ENCODE data around the gene NCKAP5.

The NCKAP5 gene

GRCh38 chr2:133438848-133439564 lies 129.3 kb downstream of the NCKAP5 start:
- no peak for DNase-seq
- in situ Hi-C loops (cut with MboI; ENCODE audit: low pct_unique_long_range_greater_than_20kb, low sequenced_read_pairs) = no loop called here

GRCh38 chr2:133438026-133438425 lies 130.2 kb downstream of the NCKAP5 start:
- no peak for DNase-seq
- in situ Hi-C loops (cut with MboI; ENCODE audit: low pct_unique_long_range_greater_than_20kb, low sequenced_read_pairs) = no loop called here

- in situ Hi-C loops (cut with MboI; ENCODE audit: low pct_unique_long_range_greater_than_20kb, low sequenced_read_pairs) = no loop called here
- no peak for DNase-seq
Observed at GRCh38 chr2:133437492-133437891, 130.8 kb downstream of the NCKAP5 start.

GRCh38 chr2:133434959-133435668 lies 133.1 kb downstream of the NCKAP5 start:
- no peak for DNase-seq
- in situ Hi-C loops (cut with MboI; ENCODE audit: low pct_unique_long_range_greater_than_20kb, low sequenced_read_pairs) = no loop called here

GRCh38 chr2:133433455-133434451 lies 134.5 kb downstream of the NCKAP5 start:
- in situ Hi-C loops (cut with MboI; ENCODE audit: low pct_unique_long_range_greater_than_20kb, low sequenced_read_pairs) = no loop called here
- no peak for DNase-seq

DNA sequence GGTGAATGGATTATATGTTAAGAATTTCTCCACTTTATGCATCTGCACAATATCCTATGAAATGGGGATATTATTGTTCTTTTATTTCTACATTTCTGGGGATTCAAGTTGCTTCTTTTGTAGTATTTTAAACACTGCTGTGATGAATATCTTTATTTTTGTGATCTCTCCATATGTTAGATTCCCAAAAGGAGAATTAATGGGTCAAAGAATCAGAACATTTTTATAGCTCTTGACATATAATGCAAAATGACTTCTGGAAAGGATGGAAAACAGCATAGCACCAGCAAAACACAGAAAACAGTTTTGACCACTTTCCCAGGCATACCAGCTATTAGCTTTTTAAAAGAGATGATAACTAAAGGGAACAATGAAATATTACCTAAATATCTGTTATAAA lies 135.5 kb downstream of the NCKAP5 start:
- in situ Hi-C loops (cut with MboI; ENCODE audit: low pct_unique_long_range_greater_than_20kb, low sequenced_read_pairs) = no loop called here
- no peak for DNase-seq

DNA sequence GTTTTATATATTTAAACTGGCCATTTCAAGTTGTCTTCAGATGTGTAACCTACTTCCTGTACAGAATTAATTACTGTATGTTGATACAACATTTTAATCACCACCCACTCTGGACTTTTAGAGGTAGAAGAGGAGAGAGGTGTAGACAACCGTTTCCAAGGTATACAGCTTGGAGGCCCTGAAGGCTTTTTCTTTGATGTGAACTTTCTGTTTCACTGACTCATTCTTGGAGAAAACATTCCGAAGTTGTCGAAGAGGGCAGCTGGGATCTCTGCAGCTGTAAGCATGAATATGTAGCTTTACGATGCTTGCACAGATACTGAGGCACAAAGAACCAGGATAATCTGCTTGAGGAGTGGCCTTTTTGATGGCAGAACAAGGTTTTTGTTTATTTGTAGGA lies 137.0 kb downstream of the NCKAP5 start:
- no peak for DNase-seq
- in situ Hi-C loops (cut with MboI; ENCODE audit: low pct_unique_long_range_greater_than_20kb, low sequenced_read_pairs) = no loop called here

DNA sequence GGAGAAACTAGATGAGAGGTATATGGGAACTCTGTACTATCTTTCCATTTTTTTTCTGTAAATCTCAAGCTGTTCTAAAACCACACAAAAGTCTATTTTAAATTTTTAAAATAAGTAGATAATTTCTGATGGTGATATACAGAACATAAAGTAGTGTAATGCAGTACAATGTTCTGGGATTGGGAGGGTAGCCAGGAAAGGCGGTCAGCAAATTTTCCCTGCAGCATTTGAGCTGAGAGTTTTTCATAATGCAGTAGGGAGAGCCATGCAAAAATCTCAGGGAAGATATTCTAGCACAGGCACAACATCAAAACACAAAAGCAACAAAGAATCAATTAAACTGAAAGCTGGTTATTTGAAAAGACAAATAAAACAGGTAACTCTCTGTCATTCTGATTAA lies 141.5 kb downstream of the NCKAP5 start:
- in situ Hi-C loops (cut with MboI; ENCODE audit: low pct_unique_long_range_greater_than_20kb, low sequenced_read_pairs) = no loop called here
- no peak for DNase-seq

GRCh38 chr2:133425612-133426011 lies 142.7 kb downstream of the NCKAP5 start:
- no peak for DNase-seq
- in situ Hi-C loops (cut with MboI; ENCODE audit: low pct_unique_long_range_greater_than_20kb, low sequenced_read_pairs) = no loop called here

DNA sequence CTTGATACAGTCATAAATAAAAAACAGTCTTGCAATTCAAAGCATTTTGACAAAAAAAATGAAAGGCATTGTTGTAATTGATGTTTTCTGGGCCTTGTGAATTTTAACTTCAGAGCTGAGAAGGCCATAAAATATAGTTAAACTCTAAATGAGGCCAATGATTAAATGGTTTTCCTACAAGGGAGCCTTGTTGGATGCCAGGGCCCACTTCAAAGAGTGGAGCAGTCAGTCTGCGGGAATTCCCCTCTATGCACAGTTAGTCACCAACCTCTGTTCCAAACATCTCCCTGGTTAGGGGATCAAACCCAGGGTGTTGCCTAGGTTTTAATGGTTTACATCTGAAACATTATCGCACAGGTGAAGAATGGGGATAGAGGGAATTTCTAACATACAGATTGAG lies 143.4 kb downstream of the NCKAP5 start:
- in situ Hi-C loops (cut with MboI; ENCODE audit: low pct_unique_long_range_greater_than_20kb, low sequenced_read_pairs) = no loop called here
- DNase-seq = no peak

DNA sequence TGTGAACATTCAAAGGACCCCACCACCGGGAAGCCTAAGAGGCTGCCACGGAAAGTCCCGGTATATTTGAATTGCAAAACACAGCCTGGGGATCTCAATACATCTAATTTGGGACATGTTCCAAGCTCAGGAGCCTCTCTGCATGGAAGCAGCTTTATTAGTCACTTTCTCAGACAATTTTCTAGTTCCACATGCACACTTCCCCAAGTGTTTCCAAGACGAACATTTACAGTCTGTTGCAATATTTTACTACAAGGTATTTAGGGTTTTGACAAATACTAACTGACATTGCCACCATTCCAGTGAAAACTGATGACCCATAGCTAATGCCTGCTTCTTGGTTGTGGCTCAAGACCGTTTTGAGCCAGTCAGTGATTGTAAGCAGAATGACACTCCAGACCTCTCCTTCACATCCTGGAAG lies 145.3 kb downstream of the NCKAP5 start:
- in situ Hi-C loops (cut with MboI; ENCODE audit: low pct_unique_long_range_greater_than_20kb, low sequenced_read_pairs) = no loop called here
- DNase-seq = no peak

GRCh38 chr2:133421516-133422324 lies 146.5 kb downstream of the NCKAP5 start:
- in situ Hi-C loops (cut with MboI; ENCODE audit: low pct_unique_long_range_greater_than_20kb, low sequenced_read_pairs) = no loop called here
- DNase-seq = no peak

DNA sequence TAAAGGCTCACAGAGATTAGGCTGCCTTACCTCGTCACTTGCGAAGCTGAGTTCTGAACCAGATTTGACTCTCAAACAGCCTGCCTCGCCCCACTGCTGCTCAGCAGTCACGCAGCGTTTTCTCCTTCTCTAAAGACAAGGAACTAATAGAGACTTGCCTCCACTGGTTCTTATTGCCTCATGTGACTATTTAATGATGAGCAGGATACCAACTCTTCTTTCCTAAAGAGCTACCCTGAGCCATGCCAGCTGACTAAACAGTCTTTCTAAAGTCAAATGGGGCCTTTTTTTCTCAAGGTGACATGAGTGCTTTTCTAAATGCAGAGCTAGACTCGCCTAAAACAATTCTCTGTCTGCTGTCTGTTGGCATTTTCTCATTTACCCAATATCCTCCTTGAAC lies 147.5 kb downstream of the NCKAP5 start:
- in situ Hi-C loops (cut with MboI; ENCODE audit: low pct_unique_long_range_greater_than_20kb, low sequenced_read_pairs) = no loop called here
- no peak for DNase-seq

DNA sequence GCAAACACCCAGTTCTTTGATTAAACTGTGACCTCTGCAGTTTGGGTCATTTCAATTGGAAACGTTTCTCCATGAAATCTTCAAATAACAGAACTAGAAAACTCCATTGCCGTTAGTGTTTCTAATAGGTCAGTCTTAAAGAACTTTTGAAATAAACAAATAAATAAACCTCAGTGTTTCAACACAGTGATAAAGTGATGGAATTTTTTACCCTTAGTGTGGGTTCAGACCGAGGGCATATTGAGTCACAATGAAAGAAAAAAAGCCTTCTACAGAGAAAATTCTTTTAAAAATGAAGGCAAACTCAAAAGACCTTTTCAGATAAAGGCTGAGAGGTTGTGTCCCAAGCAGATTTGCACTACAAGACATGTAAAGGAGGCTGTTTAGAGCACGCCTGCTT lies 149.6 kb downstream of the NCKAP5 start:
- in situ Hi-C loops (cut with MboI; ENCODE audit: low pct_unique_long_range_greater_than_20kb, low sequenced_read_pairs) = no loop called here
- no peak for DNase-seq

DNA sequence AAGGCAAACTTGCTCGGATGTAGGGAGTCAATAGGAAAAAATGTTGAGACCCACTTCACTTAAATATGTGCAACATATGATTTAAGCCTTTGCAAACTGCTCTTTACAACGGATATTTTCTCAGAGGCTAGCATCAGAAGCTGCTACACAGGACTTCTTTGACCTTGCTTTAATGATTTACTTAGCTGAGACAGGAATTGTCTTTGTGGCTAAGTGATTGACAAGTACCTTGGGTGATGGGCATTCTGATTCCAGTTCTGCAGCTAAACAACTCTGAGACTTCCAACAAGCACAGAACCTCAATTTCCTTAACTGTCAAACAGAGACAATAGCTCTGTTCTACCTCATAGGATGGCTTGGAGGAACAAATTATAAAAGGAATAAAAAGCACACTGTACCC lies 150.2 kb downstream of the NCKAP5 start:
- DNase-seq = no peak
- in situ Hi-C loops (cut with MboI; ENCODE audit: low pct_unique_long_range_greater_than_20kb, low sequenced_read_pairs) = no loop called here

DNA sequence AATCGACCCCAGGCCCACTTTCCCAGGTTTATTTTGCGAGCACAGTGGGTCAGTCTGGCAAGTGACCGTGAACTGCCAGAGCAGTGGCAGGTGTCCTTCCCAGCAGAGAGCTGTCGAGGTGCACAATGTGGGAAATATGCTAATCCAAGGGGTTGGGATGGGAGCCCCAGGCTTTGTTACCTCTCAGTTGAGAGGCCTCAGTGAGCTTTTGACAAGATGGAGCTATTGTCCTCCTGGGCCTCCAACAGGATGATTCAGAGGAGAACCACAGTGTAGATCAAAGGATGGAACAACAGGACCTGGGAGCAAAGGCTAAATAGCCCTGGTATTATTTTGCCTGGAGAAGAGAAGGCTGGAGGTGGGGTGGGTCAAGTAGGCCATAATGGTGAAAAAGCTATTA lies 150.8 kb downstream of the NCKAP5 start:
- in situ Hi-C loops (cut with MboI; ENCODE audit: low pct_unique_long_range_greater_than_20kb, low sequenced_read_pairs) = no loop called here
- DNase-seq = no peak

DNA sequence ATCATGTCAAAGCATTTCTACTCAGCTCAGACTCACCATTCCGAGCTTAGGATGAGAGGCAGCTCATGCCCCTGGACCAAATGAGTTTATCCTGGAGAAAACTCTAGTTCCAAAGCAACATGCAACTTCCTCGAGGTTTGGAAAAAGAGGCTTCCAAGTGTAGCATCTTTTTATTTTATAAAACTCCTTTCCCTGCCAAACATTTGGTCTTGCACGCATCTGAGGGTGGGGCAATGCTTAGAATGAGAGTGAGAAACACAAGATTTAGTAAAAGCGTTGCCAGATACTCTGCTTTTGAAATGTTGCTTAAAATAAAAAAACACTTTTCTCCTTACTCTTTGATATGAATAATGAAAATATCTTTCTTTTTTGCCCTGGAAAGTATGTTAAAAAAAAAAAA lies 151.5 kb downstream of the NCKAP5 start:
- no peak for DNase-seq
- in situ Hi-C loops (cut with MboI; ENCODE audit: low pct_unique_long_range_greater_than_20kb, low sequenced_read_pairs) = no loop called here

DNA sequence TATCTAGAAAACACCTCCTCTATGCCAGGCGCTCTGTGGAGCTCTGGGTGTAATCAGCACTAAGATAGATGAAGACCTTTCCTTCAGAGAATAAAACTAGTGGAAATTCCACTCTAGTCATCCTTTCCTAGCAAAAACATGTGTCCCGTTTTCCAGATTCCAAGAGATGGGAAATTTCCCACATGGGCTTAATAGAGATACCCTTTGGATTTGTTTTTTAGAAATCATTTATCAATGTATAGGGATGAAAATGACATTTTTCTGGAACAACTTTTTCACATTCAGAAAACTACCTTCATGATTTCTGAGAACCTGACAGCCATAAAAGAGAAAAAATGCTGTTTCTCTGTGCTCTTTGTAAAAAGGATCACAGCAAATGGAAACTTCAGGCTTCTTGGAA lies 152.1 kb downstream of the NCKAP5 start:
- in situ Hi-C loops (cut with MboI; ENCODE audit: low pct_unique_long_range_greater_than_20kb, low sequenced_read_pairs) = no loop called here
- DNase-seq = no peak

Measured in KBM-7 (cell line).